AG10803 (cell line): Measurements from ENCODE around the gene RPS6KA5.
"Not testable (repeated sequence)": the region's sequence is repeated elsewhere in the genome, so short reads cannot be mapped to it uniquely, and the experiment has no call there.

Source experiments
- DNase-seq: peaks from one replicate; pipeline ENCODE4 v3.0.0; 2010; ENCODE audit warnings: low read depth
- H3K4me3 ChIP-seq: 2 replicates; pipeline ENCODE4 v1.5.1; 2011; ENCODE audit warnings: mild to moderate bottlenecking, low read length, control low read depth
- CTCF ChIP-seq: conservative IDR thresholded peaks from 2 replicates; pipeline ENCODE4 v1.5.1; 2011; ENCODE audit warnings: mild to moderate bottlenecking, low read length, control low read depth, inconsistent platforms

The RPS6KA5 gene

GRCh38 chr14:90846511-90846910 is 213.9 kb downstream of the RPS6KA5 start:
- no peak for TF ChIP-seq CTCF

GRCh38 chr14:90844321-90844720 is 216.1 kb downstream of the RPS6KA5 start:
- no peak overlapping the region for H3K4me3 ChIP-seq
- TF ChIP-seq CTCF: no peak
- no peak for DNase-seq

More at GRCh38 chr14:90846511-90846910, 213.9 kb downstream of the RPS6KA5 start:
- no peak overlapping the region for H3K4me3 ChIP-seq
- peak; percentile 85 for DNase-seq

GRCh38 chr14:90842726-90843125 is 217.7 kb downstream of the RPS6KA5 start:
- no peak for DNase-seq
- no peak for TF ChIP-seq CTCF
- H3K4me3 ChIP-seq: no peak overlapping the region

- not testable (repeated sequence) for DNase-seq
Measured at GRCh38 chr14:90840667-90841066, 219.8 kb downstream of the RPS6KA5 start.

GRCh38 chr14:90839889-90840266 is 220.6 kb downstream of the RPS6KA5 start:
- TF ChIP-seq CTCF: no peak
- no peak overlapping the region for H3K4me3 ChIP-seq
- no peak for DNase-seq

More at GRCh38 chr14:90840667-90841066, 219.8 kb downstream of the RPS6KA5 start:
- H3K4me3 ChIP-seq: not testable (repeated sequence)

- DNase-seq: peak; percentile 63
- TF ChIP-seq CTCF: no peak
Measured at GRCh38 chr14:90839024-90839888, 221.2 kb downstream of the RPS6KA5 start.

GRCh38 chr14:90838531-90838930 is 221.9 kb downstream of the RPS6KA5 start:
- not testable (repeated sequence) for DNase-seq, H3K4me3 ChIP-seq

More at GRCh38 chr14:90839024-90839888, 221.2 kb downstream of the RPS6KA5 start:
- H3K4me3 ChIP-seq: no peak overlapping the region

GRCh38 chr14:90837355-90837754 is 223.1 kb downstream of the RPS6KA5 start:
- no peak for DNase-seq
- TF ChIP-seq CTCF: no peak

More at GRCh38 chr14:90837355-90837754, 223.1 kb downstream of the RPS6KA5 start:
- H3K4me3 ChIP-seq: no peak overlapping the region
